GM19240 (cell line): ENCODE measurements around the gene TULP4.
A peak's percentile ranks its signal among the peaks of the same experiment; 100 is the strongest.
"Not testable (repeated sequence)": the region's sequence is repeated elsewhere in the genome, so short reads cannot be mapped to it uniquely, and the experiment has no call there.

Experiments
- DNase-seq: peaks from one replicate; pipeline ENCODE4 v3.0.0; 2011; ENCODE audit warnings: low spot score; ENCODE audit not compliant: insufficient read length

Gene TULP4

GRCh38 chr6:158554611-158555361, 242.5 kb downstream of the TULP4 start:
- no peak for DNase-seq

DNA sequence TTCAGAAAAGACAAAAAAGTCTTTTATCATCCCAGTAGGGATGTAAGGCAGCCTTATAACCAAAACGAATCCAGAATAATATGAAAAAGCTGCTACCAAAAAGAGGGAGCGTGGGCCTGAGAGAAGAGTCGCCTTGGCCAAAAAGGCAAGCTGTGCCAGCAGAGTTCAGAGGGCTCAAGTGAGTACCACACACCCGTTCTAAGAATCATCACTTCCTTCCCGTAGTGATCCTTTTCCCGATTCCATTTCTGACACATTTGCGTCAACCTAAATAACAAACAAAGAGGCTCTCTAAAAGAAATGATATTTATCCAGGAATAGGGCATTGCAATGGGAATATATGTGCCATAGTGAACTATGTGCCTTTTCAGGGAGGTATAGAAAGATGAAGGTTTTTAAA, 243.8 kb downstream of the TULP4 start:
- DNase-seq, result no peak

- DNase-seq, result not testable (repeated sequence)
Measured at GRCh38 chr6:158557110-158557509, 244.8 kb downstream of the TULP4 start.

DNA sequence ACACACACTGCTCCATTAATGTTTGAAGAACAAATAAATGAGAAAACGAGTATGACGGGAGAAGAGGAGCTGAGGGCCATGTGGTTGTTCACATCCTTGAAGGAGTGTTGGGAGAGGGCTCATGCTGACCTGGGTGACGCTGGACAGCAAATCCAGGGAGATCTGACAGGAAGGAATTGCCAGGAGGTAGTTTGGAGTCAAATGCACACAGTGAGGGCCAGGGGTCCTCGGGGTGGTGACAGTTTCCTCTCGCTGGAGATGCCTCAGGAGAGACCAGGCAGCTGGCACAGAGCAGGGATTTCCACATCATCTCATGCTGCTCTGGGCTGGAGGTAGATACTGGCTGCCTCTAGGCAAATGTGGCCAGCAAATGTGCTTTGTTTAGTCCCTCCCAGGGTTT, 245.7 kb downstream of the TULP4 start:
- DNase-seq, result no peak

- DNase-seq, result no peak
Measured at GRCh38 chr6:158558415-158559306, 246.4 kb downstream of the TULP4 start.

- no peak for DNase-seq
Measured at GRCh38 chr6:158559338-158559894, 247.2 kb downstream of the TULP4 start.

DNA sequence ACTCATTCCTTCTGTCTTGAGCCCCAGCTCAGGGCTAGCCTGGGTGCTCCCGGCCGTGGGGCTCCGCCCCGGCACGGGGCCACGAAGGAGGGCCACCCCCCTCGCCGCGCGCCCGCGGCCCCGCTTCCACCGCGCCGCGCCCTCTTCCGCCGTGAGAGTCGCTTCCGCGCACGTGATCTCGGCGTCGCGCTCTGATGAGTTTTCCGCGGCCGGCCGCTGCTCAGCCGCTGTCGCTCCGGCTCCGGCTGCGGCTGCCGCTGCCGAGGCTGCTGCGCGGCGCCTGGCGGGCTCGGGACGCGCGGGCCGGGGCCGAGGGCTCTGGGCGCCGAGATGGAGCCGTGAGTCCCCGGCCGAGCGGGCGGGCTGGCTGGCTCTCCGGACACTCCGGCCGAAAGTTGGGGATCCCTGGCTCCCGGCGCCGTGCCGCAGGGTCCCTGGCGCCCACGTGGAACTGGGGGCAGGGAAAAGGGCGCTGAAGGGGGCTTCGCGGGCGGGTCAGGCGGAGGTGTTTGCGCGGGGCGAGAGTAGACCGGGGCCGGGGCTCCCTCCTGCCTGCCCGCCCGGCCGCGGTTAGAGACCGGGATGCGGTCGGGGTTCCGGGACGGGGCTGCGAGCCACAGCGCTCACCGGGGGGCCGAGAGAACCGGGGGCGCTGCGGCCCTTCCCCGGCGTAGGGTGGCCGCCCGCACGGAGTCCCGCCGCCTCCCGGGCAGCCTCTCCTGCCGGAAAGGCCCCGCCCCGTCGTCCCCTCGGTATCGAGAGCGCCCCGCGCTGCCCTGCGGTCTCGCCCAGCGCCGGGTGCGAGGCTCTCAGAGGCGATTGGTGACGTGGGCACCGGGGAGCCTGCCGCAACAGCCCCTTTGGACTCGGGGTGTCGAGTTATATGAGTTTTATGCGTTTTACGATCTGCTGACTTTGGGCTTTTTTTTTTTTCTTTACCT, 247.9 kb downstream of the TULP4 start, which contains the start of gene TMEM181:
Gene TMEM181, plus strand, starts transcription at position 197 of the 941 bp plus-strand sequence. Its CDS starts 134 bp downstream, at position 331.
- peak; percentile 75 for DNase-seq

DNA sequence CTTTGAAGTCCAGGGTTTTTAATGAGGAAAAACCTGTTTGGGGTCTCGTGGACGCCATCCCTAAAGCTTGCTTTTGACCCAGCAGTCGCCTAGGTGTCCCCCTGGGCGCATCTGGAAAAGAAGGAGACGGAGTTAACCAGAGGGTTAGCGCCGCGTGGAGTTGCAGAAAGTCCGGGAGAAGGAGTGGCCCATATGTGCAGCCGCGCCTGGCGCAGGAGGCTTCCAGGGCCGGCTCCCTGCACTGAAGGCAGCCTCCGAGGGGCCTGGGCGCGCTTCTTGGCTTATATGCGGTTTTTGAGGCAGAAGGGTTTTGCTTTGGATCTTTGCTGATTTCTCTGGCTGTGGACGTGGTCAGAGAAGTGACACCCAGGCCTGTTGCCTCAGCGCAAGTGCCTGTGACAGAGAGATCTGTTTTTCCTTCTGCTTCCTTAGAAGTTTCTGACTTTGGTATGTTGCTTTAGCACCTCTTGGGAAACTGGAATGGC, 248.6 kb downstream of the TULP4 start:
- DNase-seq, result no peak
